Stomach (tissue), 9 donors: ENCODE measurements around the gene DCTN2. TPM values are rescaled to one million over a fixed set of nuclear protein-coding genes. Genes with fewer than 3 reads are reported as not detected.
"Not testable (repeated sequence)": the region's sequence is repeated elsewhere in the genome, so short reads cannot be mapped to it uniquely, and the experiment has no call there.

ENCODE experiments used
- DNase-seq, 2 donors: peaks; one replicate each; pipeline versions ENCODE4 v3.0.0 to v3.0.0-alpha.2; 2013 to 2019
- H3K27ac ChIP-seq, 5 donors: fragments of 200-600 bp in 4 of 5; sonication (generic) in 4 of 5; one replicate each; pipeline ENCODE4 v1.5.1; 2013 to 2019; ENCODE audit warnings: mild to moderate bottlenecking in 1 of 5, moderate library complexity in 1 of 5
- H3K27me3 ChIP-seq, 3 donors: fragments of 200-600 bp; sonication (generic); one replicate each; pipeline ENCODE4 v1.5.1; 2017 to 2019; ENCODE audit warnings: mixed run types in 1 of 3
- H3K36me3 ChIP-seq, 4 donors: fragments of 200-600 bp; sonication (generic); 1 replicate in 3 of 4; 2 replicates in 1 of 4; pipeline ENCODE4 v1.5.1; 2016 to 2019
- H3K4me1 ChIP-seq, 4 donors: fragments of 200-600 bp; sonication (generic); one replicate each; pipeline ENCODE4 v1.5.1; 2016 to 2019
- H3K4me3 ChIP-seq, 4 donors: fragments of 200-600 bp; sonication (generic) in 3 of 4; one replicate each; pipeline ENCODE4 v1.5.1; 2016 to 2019; ENCODE audit warnings: mild to moderate bottlenecking in 1 of 4
- H3K9me3 ChIP-seq, 4 donors: fragments of 200-600 bp; sonication (generic); one replicate each; pipeline ENCODE4 v1.5.1; 2016 to 2019
- EP300 ChIP-seq: sonication (generic); formaldehyde crosslinking; IDR thresholded peaks from one replicate; pipeline ENCODE4 v1.6.1; 2017; ENCODE audit warnings: antibody characterized with exemption
- POLR2A ChIP-seq, 4 donors: fragments of 450-650 bp; IDR thresholded peaks; one replicate each; pipeline ENCODE4 v1.6.1; 2016; ENCODE audit warnings: antibody characterized with exemption in 4 of 4, control low read depth in 2 of 4, mild to moderate bottlenecking in 1 of 4, moderate library complexity in 1 of 4
- POLR2AphosphoS5 ChIP-seq, 3 donors: sonication (generic); formaldehyde crosslinking; IDR thresholded peaks; one replicate each; pipeline ENCODE4 v1.6.1; 2016; ENCODE audit warnings: antibody characterized with exemption in 3 of 3
- WGBS, 5 donors: extraction: QIAGEN DNeasy Blood & Tissue Kit in 3 of 5; methylation state at CpG; one replicate each; pipeline versions ENCODE4 v1.1.5 to v1.1.7; 2013 to 2018; 5-methylcytosine and 5-hydroxymethylcytosine counted together
- intact Hi-C: fragments of 100-400 bp; cut with DNase I; formaldehyde crosslinking; loops from one replicate; pipeline ENCODE4 v1.15.1; 2023; ENCODE audit warnings: low total_unique reads
- polyA plus RNA-seq, 3 donors: library from polyadenylated mRNA; stranded (reverse); fragments of 200-250 nt; gene quantifications; one replicate each; pipeline ENCODE4 v1.2.3, GENCODE V29; 2013
- total RNA-seq, 5 donors: library from RNA; depleted of rRNA; stranded (reverse); fragments of >200 nt; gene quantifications; one replicate each; pipeline versions ENCODE4 v1.1.0 to v1.2.3, GENCODE V29; 2014 to 2016
- TF ChIP-seq, protein P1 (sequence below), 7 experiments: fragments of 450-650 bp in 4 of 7; fragments of 200-600 bp in 3 of 7; sonication (generic) in 3 of 7; IDR thresholded peaks; one replicate each; pipeline ENCODE4 v1.5.1; 2016 to 2019; ENCODE audit warnings: antibody characterized with exemption in 7 of 7, control low read depth in 2 of 7, mild to moderate bottlenecking in 1 of 7
- donor health status: healthy with polysubstance abuse.
- donor health status: Bipolar disorder and iron deficiency.
- donor health status: healthy.

Gene DCTN2
- total and polyA plus RNA-seq, 8 donors, result 28.6 to 177 (median 106) TPM

DNA sequence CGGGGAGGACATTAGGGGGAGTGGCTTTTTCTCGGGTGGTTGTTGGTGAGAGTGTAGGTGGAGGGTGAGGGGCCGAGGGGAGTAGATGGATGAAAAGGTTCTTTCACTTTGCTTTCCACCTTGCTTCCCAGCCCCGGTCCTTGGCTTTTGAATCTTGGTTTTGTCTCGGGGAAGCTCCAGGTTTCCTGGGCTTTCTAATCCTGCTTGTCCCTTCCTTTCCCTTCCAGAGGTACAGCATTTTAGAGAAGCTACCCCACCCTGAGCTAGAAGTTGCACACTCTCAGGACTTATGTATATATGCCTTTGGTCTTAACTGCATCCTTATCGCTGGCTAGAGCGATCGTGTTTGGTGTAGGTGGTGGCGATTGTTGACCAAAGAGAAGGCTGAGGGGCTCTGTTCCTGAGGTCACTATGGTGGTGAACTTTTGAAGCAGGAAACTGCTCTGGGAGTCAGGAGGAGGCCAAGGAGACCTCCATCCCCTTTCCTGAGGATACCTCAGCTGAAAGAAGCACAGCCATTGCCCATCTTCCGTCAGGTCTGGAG, 44.9 kb upstream of the DCTN2 start:
- 19 to 42% (median 26%) methylated on average over 10 of the region's 10 CpGs for WGBS, 5 donors
- H3K9me3 ChIP-seq, result no peaks in the 10 kb centered on the region
- peak; percentile 34 to 63 for DNase-seq

DNA sequence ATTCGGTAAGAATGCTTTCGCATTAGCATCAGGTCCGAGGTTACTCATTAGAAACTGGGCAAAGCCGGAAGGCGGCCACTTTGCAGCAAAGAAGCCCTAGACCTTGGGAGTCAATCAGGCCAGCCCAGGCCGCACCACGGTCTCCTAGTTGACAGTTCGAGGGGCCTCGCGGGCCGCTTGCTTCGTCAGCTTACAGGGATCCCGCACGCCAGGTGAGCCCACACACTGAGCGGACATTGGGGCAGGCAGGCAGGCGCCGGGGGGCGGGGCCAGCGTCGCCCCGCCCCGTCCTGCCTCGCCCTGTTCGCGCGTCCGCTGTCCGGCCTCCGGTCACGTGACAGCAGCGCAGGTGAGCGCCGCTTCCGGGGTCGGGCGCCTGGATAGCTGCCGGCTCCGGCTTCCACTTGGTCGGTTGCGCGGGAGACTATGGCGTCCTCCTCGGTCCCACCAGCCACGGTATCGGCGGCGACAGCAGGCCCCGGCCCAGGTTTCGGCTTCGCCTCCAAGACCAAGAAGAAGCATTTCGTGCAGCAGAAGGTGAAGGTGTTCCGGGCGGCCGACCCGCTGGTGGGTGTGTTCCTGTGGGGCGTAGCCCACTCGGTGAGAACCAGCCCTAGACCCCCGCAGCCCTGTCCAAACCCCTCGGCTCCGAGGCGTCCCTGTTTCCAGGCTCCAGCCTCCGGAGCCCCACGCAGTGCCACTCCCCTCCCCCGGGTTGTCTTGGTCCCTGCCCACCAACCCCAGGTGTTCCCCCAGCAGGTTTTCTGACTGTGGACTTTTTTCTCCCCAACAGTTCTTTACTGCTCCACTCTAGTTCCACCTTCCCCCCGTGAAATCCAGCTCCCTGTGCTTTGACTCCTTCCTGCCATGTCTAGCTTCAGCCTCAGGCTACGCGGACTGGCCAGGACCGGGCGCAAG, 44.1 kb upstream of the DCTN2 start, which contains the start of gene PIP4K2C:
Gene PIP4K2C (plus strand): TSS at position 329 of the 918 bp plus-strand sequence. CDS start 98 bp downstream, at position 427.
- H3K27ac ChIP-seq, result peak within 1 kb of the TSS; percentile 82 to 90 (median 83)
- WGBS, 5 donors, result 0 to 2% (median 1%) methylated on average over 40 to 69 of the region's 69 CpGs
- TF ChIP-seq POLR2AphosphoS5 (IDR thresholded peaks at IDR 0.05) (peak; percentile 34 to 83 (median 76)), POLR2A (IDR thresholded peaks at IDR 0.05) (peak in 1 of 4 donors; percentile 24), EP300 (no peak)

More for the DNA sequence above, 44.9 kb upstream of the DCTN2 start:
- peaks cover 0 to 4% (median 0%) of the 10 kb centered on the region in 3 donors for H3K27me3 ChIP-seq
- TF ChIP-seq EP300 (no peak), POLR2A (IDR thresholded peaks at IDR 0.05) (no peak), POLR2AphosphoS5 (IDR thresholded peaks at IDR 0.05) (no peak)
- TF ChIP-seq, protein P1, sequence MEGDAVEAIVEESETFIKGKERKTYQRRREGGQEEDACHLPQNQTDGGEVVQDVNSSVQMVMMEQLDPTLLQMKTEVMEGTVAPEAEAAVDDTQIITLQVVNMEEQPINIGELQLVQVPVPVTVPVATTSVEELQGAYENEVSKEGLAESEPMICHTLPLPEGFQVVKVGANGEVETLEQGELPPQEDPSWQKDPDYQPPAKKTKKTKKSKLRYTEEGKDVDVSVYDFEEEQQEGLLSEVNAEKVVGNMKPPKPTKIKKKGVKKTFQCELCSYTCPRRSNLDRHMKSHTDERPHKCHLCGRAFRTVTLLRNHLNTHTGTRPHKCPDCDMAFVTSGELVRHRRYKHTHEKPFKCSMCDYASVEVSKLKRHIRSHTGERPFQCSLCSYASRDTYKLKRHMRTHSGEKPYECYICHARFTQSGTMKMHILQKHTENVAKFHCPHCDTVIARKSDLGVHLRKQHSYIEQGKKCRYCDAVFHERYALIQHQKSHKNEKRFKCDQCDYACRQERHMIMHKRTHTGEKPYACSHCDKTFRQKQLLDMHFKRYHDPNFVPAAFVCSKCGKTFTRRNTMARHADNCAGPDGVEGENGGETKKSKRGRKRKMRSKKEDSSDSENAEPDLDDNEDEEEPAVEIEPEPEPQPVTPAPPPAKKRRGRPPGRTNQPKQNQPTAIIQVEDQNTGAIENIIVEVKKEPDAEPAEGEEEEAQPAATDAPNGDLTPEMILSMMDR (IDR thresholded peaks at IDR 0.05), result no peak
- H3K4me3 ChIP-seq, result peak overlapping the region; percentile 70 to 88 (median 78)
- intact Hi-C loops, result no loop called here
- peak overlapping the region; percentile 82 to 90 (median 83) for H3K27ac ChIP-seq
- H3K36me3 ChIP-seq, result peaks cover 7 to 31% (median 28%) of the 10 kb centered on the region in 4 donors
- peaks cover 22 to 31% (median 26%) of the 10 kb centered on the region in 4 donors for H3K4me1 ChIP-seq

DNA sequence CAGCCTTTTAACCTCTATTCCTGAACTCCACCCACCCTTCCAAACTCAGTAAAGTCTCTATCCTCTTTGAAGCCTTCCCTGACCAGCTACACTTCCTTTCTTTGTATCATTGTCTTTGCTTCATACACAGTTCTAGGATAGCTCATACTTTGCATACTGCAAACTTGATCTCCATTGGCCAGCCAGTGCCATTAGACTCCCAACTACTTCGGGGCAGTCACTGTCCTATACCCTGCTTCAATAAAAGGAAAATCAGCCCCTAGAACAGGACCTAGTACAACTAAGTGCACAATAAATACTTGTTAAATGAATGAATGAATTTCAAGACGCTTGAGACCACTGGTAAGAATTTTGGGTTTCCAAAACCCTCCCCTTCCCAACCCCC, 43.5 kb upstream of the DCTN2 start:
- Histone ChIP-seq H3K27ac (peak overlapping the region in 4 of 5 donors; percentile 82 to 87 (median 83)), H3K9me3 (no peaks in the 10 kb centered on the region), H3K36me3 (peaks cover 2 to 17% (median 14%) of the 10 kb centered on the region in 4 donors), H3K27me3 (peaks cover 0 to 6% (median 0%) of the 10 kb centered on the region in 3 donors), H3K4me1 (peaks cover 22 to 31% (median 26%) of the 10 kb centered on the region in 4 donors), H3K4me3 (peak overlapping the region; percentile 70 to 88 (median 78))
- DNase-seq, result no peak
- WGBS, 5 donors, result 15 to 32% (median 20%) methylated on average over 2 of the region's 2 CpGs
- no peak for TF ChIP-seq POLR2A (IDR thresholded peaks at IDR 0.05)
- TF ChIP-seq, protein P1 (IDR thresholded peaks at IDR 0.05), result no peak
- TF ChIP-seq EP300, result no peak
- intact Hi-C loops, result no loop called here

More for the DNA sequence above, 44.1 kb upstream of the DCTN2 start, which contains the start of gene PIP4K2C:
- peak; percentile 91 to 95 for DNase-seq
- peaks cover 22 to 31% (median 26%) of the 10 kb centered on the region in 4 donors for H3K4me1 ChIP-seq
- H3K36me3 ChIP-seq, result peaks cover 2 to 24% (median 20%) of the 10 kb centered on the region in 4 donors
- no peaks in the 10 kb centered on the region for H3K9me3 ChIP-seq
- peaks cover 0 to 4% (median 0%) of the 10 kb centered on the region in 3 donors for H3K27me3 ChIP-seq
- H3K4me3 ChIP-seq, result peak within 1 kb of the TSS; percentile 70 to 88 (median 78)
- intact Hi-C loops, result no loop called here

DNA sequence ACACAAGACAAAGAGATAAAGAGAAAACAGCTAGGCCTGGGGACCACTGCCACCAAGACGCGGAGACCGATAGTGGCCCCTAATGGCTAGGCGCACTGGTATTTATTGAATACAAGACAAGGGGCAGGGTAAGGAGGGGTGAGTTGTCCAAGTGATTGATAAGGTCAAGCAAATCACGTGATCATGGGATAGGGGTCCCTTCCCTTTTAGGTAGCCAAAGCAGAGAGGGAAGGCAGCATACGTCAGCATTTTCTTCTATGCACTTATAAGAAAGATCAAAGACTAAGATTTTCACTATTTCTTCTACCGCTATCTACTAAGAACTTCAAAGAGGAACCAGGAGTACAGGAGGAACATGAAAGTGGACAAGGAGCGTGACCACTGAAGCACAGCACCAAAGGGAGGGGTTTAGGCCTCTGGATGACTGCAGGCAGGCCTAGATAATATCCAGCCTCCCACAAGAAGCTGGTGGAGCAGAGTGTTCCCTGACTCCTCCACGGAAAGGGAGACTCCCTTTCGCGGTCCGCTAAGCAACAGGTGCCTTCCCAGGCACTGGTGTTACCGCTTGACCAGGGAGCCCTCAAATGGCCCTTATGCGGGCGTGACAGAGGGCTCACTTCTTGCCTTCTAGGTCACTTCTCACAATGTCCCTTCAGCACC, 42.1 kb upstream of the DCTN2 start:
- H3K36me3 ChIP-seq, H3K4me3 ChIP-seq, DNase-seq, intact Hi-C loops, H3K27ac ChIP-seq, H3K9me3 ChIP-seq: not testable (repeated sequence)
- H3K4me1 ChIP-seq, result peaks cover 22 to 31% (median 26%) of the 10 kb centered on the region in 4 donors
- peaks cover 0 to 13% (median 0%) of the 10 kb centered on the region in 3 donors for H3K27me3 ChIP-seq
- WGBS, 5 donors, result 82 to 88% (median 87%) methylated on average over 15 of the region's 15 CpGs
